Neuron (in vitro differentiated cells): ENCODE measurements around the gene FGR.

ENCODE experiments used
- H2AFZ ChIP-seq: one replicate; pipeline ENCODE4 v1.6.1; 2013; ENCODE audit warnings: low read depth, mild to moderate bottlenecking, inconsistent platforms, low read length, moderate library complexity
- H3K27me3 ChIP-seq: one replicate; pipeline ENCODE4 v1.6.1; 2013; ENCODE audit warnings: low read length; ENCODE audit not compliant: insufficient read depth
- H3K36me3 ChIP-seq: one replicate; pipeline ENCODE4 v1.6.1; 2013; ENCODE audit warnings: low read length; ENCODE audit not compliant: insufficient read depth
- H3K4me1 ChIP-seq: one replicate; pipeline ENCODE4 v1.6.1; 2013; ENCODE audit warnings: low read length; ENCODE audit not compliant: insufficient read depth
- H3K4me3 ChIP-seq: 2 replicates; pipeline ENCODE4 v1.5.1; 2013; ENCODE audit warnings: mild to moderate bottlenecking, low read length, moderate library complexity
- H3K9me3 ChIP-seq: one replicate; pipeline ENCODE4 v1.6.1; 2013; ENCODE audit warnings: low read length

FGR gene

DNA sequence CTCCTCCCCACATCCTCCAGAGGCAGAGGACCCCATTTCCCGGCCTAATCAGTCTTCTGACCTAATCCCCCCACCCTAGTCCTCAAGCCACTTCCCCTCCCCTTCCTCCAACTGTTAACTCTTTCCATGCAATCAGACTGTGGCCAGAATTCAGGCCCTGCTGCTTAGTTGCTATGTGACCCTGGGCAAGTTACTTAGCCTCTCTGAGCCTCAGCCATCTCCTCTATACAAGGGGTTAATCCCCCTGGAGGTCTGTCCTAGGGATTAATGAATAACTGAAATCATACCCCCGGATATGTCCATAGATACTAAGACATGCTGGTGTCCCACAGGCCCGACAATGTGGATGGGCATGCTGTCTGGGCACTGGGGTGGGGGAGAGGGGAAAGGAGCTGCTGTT, 49.3 kb downstream of the FGR start:
- no peaks in the 10 kb centered on the region for H3K9me3 ChIP-seq
- peaks cover 8% of the 10 kb centered on the region for H3K4me1 ChIP-seq
- H3K36me3 ChIP-seq: peaks cover 12% of the 10 kb centered on the region
- no peak overlapping the region for H2AFZ ChIP-seq
- no peaks in the 10 kb centered on the region for H3K27me3 ChIP-seq
- H3K4me3 ChIP-seq: no peak overlapping the region

GRCh38 chr1:27584453-27584852, 50.5 kb downstream of the FGR start:
- H2AFZ ChIP-seq: no peak overlapping the region
- peaks cover 11% of the 10 kb centered on the region for H3K36me3 ChIP-seq
- H3K4me3 ChIP-seq: no peak overlapping the region
- H3K9me3 ChIP-seq: no peaks in the 10 kb centered on the region
- peaks cover 4% of the 10 kb centered on the region for H3K4me1 ChIP-seq
- no peaks in the 10 kb centered on the region for H3K27me3 ChIP-seq

GRCh38 chr1:27583479-27583878, 51.5 kb downstream of the FGR start:
- H3K9me3 ChIP-seq: no peaks in the 10 kb centered on the region
- H2AFZ ChIP-seq: no peak overlapping the region
- H3K36me3 ChIP-seq: peaks cover 3% of the 10 kb centered on the region
- H3K27me3 ChIP-seq: no peaks in the 10 kb centered on the region
- H3K4me3 ChIP-seq: no peak overlapping the region
- no peaks in the 10 kb centered on the region for H3K4me1 ChIP-seq

DNA sequence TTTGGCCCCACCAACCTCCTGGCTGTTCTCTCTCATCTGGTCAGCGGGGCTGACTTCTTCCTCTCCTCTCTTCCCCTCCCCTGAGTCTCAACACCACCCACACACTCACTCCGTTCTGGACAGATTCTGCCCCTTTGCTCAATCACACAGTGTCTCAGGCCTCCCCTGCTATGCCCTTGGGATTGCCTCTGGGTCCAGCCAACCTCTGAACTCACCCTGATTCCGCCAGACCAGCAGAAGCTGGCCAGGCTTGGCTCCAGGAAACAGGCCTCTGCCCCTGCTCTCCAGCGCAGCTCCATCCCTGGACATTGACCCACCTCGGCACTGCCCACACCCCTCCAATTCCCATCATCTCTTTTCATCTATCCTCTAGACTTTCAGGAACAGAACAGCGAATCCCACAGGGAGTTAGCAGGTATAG, 53.2 kb downstream of the FGR start:
- no peaks in the 10 kb centered on the region for H3K9me3 ChIP-seq
- no peaks in the 10 kb centered on the region for H3K27me3 ChIP-seq
- H2AFZ ChIP-seq: no peak overlapping the region
- peaks cover 10% of the 10 kb centered on the region for H3K4me1 ChIP-seq
- no peaks in the 10 kb centered on the region for H3K36me3 ChIP-seq
- H3K4me3 ChIP-seq: no peak overlapping the region

- Histone ChIP-seq H3K36me3 (no peaks in the 10 kb centered on the region), H2AFZ (no peak overlapping the region), H3K4me1 (peaks cover 39% of the 10 kb centered on the region), H3K4me3 (no peak overlapping the region), H3K27me3 (no peaks in the 10 kb centered on the region), H3K9me3 (no peaks in the 10 kb centered on the region)
Observed at GRCh38 chr1:27577504-27578188, 57.3 kb downstream of the FGR start.

- no peak overlapping the region for H3K4me3 ChIP-seq
- H3K4me1 ChIP-seq: peaks cover 48% of the 10 kb centered on the region
- H3K9me3 ChIP-seq: no peaks in the 10 kb centered on the region
- H3K27me3 ChIP-seq: no peaks in the 10 kb centered on the region
- H3K36me3 ChIP-seq: no peaks in the 10 kb centered on the region
- no peak overlapping the region for H2AFZ ChIP-seq
Observed at GRCh38 chr1:27576806-27577227, 58.2 kb downstream of the FGR start.

- Histone ChIP-seq H3K27me3 (no peaks in the 10 kb centered on the region), H3K9me3 (no peaks in the 10 kb centered on the region), H2AFZ (no peak overlapping the region), H3K36me3 (no peaks in the 10 kb centered on the region), H3K4me1 (peaks cover 57% of the 10 kb centered on the region), H3K4me3 (no peak overlapping the region)
Observed at GRCh38 chr1:27575840-27576331, 59.1 kb downstream of the FGR start.

- Histone ChIP-seq H3K4me3 (no peak overlapping the region), H3K27me3 (no peaks in the 10 kb centered on the region), H3K36me3 (no peaks in the 10 kb centered on the region), H3K9me3 (no peaks in the 10 kb centered on the region), H2AFZ (no peak overlapping the region), H3K4me1 (peaks cover 64% of the 10 kb centered on the region)
Observed at GRCh38 chr1:27574871-27575831, 59.8 kb downstream of the FGR start.

- H3K4me3 ChIP-seq: no peak overlapping the region
- peaks cover 74% of the 10 kb centered on the region for H3K4me1 ChIP-seq
- no peak overlapping the region for H2AFZ ChIP-seq
- H3K36me3 ChIP-seq: no peaks in the 10 kb centered on the region
- no peaks in the 10 kb centered on the region for H3K9me3 ChIP-seq
- no peaks in the 10 kb centered on the region for H3K27me3 ChIP-seq
Observed at GRCh38 chr1:27574001-27574781, 60.8 kb downstream of the FGR start.

- peak overlapping the region; percentile 23 for H3K4me3 ChIP-seq
- no peaks in the 10 kb centered on the region for H3K9me3 ChIP-seq
- no peak overlapping the region for H2AFZ ChIP-seq
- peaks cover 83% of the 10 kb centered on the region for H3K4me1 ChIP-seq
- no peaks in the 10 kb centered on the region for H3K27me3 ChIP-seq
- H3K36me3 ChIP-seq: no peaks in the 10 kb centered on the region
Observed at GRCh38 chr1:27572679-27573426, 62.1 kb downstream of the FGR start.

DNA sequence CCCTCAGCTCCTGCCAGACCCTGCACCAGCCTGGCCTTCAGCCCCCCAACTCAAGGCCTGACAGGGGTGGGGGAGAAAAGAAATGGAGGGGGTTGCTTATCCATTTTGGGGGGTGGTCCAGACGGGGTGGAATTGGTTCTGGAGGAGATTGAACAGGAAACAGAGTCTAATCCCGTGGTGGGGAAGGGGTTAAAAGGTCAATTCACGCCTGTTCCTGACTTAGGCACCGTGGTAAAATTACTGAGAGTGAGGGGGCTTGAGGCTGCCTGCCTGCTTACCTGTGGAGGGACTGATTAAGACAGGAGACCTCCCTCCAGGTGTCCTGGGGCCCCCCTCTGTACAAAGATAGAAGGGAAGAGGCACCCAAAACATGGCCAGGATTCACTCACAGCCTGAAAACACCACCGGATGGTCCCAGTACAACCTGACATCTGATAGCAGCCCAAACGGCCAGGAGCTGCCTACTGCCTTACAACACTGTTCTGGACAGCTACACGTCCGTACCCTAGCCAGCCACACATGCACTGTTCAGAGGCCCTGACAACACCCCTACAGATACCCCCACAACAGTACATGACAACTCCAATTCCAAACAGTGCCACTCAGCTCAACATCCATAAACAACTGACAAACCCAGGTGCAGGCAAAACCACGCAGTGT, 62.8 kb downstream of the FGR start:
- H3K4me3 ChIP-seq: peak overlapping the region; percentile 23

More for the DNA sequence above, 62.8 kb downstream of the FGR start:
- Histone ChIP-seq H3K27me3 (no peaks in the 10 kb centered on the region), H3K4me1 (peaks cover 83% of the 10 kb centered on the region), H3K36me3 (no peaks in the 10 kb centered on the region), H2AFZ (no peak overlapping the region), H3K9me3 (no peaks in the 10 kb centered on the region)
